Medulla oblongata (tissue), 1 donor: Measurements from ENCODE around the gene ZNF598.

Experiments
- DNase-seq: peaks from one replicate; pipeline ENCODE4 v3.0.0-alpha.2; 2015; ENCODE audit errors: extremely low spot score

Gene ZNF598

GRCh38 chr16:2007081-2007836 is 2.4 kb downstream of the ZNF598 start:
- DNase-seq: no peak

DNA sequence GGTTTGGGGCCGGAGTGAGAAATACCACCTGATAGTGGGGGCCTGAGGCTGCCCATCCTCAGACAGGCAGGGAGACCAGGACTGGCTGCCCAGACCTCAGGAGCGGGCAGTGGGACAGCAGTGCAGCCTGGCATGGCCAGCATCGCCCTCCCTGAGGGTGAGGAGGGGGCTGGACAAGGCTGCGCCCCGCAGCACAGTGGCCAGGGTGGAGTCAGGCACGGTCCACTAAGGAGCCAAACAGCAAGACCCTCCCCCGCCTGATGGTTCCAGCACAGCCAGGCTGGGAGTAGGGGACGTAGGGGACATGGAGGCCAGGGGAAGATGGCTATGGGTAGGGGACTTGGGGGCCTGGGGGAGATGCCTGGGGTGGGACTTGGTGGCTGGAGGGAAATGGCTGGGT is 3.3 kb downstream of the ZNF598 start:
- DNase-seq: no peak

DNA sequence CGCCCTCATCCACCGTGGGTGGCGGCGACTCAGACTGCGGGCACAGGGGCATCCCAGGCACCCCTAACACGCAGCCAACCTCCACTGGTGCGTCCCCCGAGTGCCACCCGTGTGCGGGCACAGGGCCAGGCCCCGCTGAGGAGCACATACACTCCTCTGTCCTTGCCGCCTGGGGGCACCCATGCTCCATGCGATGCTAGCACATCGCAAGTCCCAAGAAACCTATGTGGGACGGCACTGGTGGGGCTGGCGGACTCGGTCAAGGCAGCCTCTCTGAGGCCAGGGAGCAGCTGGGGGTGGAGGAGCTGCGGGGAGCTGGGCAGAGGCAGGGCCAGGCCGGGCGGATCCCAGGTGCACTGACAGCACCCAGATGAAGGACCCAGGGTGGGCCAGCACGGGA is 4.0 kb downstream of the ZNF598 start:
- no peak for DNase-seq

GRCh38 chr16:2004795-2005517 is 4.7 kb downstream of the ZNF598 start:
- no peak for DNase-seq

- peak; percentile 82 for DNase-seq
These were observed 5.6 kb downstream of the ZNF598 start for GRCh38 chr16:2003827-2004641.

- DNase-seq: no peak
These were observed 6.3 kb downstream of the ZNF598 start for GRCh38 chr16:2003231-2003826.

DNA sequence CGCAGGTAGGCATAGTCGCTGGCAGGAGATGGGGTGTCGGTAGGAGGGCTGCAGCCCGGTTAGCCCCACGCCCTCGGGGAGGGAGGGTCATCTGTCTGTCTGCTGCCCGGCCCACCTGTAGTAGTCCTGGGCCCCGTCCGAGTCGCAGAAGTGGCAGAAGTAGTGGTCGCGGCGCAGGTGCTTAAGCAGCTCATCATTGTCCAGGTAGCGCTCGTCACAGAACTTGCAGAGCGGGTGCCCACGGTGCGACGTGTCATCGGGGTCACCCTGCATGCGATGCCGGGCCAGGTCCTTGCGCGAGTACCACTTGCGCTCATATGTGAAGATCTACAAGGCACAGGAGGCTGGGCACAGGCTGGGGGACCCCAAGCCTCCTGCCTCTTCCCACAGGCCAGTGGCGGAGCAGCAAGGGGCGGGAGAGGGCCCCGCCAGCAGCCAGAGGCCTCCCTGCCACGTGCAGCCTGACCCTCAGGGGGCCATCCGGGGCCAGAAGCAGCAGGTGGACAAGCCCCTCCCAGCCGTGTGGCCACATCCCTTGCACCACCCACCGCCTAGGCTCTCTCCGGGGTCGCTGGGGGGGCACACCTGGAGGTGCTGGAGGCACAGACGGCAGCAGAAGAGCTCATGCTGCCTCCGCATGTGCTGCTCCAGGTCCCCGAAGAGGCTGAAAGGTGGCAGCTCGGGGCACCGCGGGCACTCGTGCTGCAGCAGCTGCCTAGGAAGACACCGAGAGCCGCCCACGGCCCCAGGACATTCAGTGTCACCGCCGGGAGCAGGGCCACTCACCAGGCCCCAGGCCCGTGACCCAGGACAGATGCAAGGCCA is 7.0 kb downstream of the ZNF598 start:
- no peak for DNase-seq

DNA sequence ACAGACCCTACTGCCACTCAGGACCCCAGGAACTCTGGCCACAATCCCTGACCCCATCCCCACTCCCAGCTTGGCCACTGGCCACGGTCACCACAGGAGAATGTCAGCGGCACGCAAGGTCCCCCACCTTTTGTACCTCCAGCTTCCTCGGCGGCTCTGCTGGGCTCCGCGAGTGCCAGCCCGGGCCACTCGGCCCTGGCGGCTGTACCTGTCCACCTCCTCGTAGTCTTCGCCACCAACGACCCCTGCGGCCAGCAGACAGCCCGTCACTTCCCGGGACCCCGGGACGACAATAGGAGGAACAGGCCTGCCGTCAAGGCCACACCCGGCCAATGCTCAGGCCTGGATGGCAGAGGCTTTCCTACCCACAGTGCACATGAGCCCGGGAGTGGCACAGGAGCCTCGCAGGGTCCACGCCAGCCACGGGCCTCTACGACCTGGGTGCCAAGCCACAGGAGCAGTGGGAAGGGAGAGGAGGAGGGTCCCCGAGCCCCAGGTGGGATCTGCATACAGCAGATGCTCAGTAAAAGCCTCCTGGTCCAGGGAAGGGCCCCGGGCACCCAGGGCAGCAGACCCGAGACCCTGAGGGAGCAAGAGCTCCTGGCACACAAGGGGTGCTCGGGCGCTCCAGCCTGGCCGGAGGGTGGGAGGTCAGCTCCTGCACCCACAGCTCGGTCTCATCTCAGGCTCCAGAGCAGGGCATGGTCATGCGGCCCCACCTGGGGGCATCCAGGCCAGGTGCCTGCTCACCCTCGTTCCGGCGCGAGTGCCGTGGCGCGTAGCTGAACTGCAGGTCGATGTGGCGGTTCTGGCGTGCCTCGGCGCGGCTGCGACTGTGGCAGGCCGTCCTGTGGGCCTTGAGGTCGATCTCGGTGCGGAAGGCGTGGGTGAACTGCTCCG is 7.9 kb downstream of the ZNF598 start:
- DNase-seq: no peak

DNA sequence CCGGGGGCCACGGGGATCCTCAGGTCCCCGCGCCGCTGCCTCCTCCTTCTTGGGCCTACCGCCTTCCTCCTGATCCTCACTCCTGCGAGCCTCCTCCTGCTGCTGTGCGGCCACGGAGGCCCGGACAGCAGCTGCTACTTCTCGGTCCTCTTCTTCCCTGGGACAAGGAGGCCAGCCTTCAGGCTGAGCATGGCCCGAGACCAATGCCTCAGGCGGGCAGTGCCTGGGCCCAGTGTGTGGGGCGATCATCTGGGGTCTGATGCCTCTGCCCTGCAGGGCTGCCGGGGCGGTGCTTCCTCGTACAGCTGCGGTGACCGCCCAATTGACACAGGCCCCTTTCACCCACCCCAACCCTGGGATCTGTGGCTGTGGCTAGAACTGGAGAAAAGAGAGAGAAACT is 8.6 kb downstream of the ZNF598 start:
- no peak for DNase-seq

- no peak for DNase-seq
These were observed 9.6 kb downstream of the ZNF598 start for GRCh38 chr16:1999866-2000514.

DNA sequence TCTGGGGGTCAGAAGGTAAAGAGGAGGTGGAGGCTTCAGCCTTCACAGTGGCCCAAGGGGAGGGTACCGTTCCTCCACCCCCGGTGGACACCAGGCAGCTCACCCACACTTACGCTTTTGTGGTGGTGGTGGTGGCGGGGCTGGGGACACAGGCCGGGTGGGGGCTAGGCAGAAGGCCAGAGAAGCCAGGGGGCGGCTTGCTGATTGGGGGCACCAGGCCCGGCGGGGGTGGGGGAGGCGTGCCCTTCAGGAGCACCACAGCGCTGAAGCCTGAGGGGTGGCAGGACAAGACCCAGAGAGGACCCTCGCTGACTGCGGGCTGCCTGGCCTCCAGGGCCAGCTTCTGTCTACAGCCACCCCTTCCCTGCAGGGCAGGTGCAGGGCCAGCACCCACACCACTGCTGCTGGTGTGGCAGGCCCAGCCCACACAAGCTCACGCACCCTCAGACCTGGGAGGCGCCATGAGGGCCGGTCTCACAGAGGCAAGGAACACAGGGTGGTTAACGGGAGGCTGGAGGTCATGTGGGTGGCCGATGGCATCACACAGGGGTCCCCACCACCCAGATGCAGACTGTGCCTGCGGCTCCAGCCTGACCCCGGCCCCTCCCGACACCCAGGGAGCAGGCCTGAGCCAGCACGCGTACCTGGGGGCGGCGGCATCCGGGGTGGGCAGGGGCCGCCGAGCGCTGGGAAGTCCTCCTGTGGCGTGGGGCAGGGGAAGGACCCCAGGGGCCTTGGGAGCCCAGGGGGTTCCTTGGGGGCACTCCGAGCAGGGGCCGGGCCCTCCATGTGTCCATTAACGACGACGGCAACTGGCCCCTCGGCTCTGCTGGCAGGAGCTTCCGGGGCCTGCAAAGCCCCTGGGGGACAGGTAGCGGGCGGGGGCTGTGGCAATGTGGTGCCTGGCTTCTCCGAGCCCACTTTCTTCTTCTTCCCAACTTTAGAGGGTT is 10.5 kb downstream of the ZNF598 start:
- DNase-seq: no peak

- DNase-seq: no peak
These were observed 11.2 kb downstream of the ZNF598 start for GRCh38 chr16:1998360-1998835.

- DNase-seq: no peak
These were observed 11.9 kb downstream of the ZNF598 start for GRCh38 chr16:1997494-1998359.

DNA sequence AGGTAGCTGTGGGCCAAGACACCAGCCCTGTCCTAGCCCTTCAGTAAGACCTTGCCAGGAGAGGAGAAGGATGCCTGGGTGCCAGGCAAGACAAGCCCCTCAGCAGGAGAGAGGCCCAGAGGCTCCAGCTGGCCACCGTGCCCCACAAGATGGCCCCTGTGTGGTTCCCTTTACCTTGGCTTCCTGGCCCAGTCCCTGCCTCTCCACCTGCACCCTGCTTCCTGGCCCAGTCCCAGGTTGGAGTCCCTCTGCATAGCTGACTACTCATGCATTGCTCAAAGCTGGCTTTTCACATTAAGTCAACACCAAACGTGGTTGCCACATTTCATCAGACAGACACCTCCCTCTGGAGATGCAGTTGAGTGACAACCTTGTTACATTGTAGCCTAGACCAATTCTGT is 15.9 kb downstream of the ZNF598 start:
- no peak for DNase-seq

DNA sequence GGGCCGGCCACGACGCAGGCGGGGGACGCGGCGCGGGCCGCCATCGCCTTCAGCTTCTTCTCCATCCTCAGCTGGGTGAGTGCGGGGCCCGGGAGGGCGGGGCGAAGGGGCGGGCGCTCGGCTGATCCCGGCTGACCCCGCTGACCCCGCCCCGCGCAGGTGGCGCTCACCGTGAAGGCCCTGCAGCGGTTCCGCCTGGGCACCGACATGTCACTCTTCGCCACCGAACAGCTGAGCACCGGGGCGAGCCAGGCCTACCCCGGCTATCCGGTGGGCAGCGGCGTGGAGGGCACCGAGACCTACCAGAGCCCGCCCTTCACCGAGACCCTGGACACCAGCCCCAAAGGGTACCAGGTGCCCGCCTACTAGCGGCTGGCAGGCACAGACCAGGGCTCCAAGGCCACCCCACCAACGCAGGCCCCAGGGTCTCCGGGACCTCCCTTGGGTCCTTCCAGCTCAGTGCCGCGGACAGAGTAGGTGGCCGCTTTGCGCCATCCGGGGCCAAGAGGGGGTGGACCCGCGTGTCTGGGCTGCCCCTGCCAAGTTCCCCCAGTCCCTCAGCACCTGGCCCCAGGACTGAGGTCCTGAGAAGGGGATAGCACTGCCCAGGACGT is 16.8 kb downstream of the ZNF598 start:
- no peak for DNase-seq

GRCh38 chr16:1991948-1992703 is 17.5 kb downstream of the ZNF598 start:
- DNase-seq: peak; percentile 79
